Pancreas (tissue), 10 donors: ENCODE results near the gene ZNF860. TPM values are rescaled to one million over a fixed set of nuclear protein-coding genes. Genes with fewer than 3 reads are reported as not detected.

Source experiments
- ATAC-seq, 4 donors: fragments of 200-7000 bp; cut with Tn5 transposase; one replicate each; pipeline versions ENCODE4 v1.8.0 to v1.9.1; 2020; ENCODE audit warnings: mild to moderate bottlenecking in 4 of 4, moderate library complexity in 4 of 4
- DNase-seq, 6 donors: peaks; one replicate each; pipeline ENCODE4 v3.0.0-alpha.2; 2020
- FAIRE-seq: peaks from 2 replicates; lab custom pipeline; 2012; peaks lifted over from hg19 to GRCh38; lab: Jason Lieb, UNC
- H3K27ac ChIP-seq, 4 donors: fragments of 200-600 bp; sonication (generic); 1 replicate in 3 of 4; 2 replicates in 1 of 4; pipeline versions ENCODE4 v1.5.0 to v1.8.0; 2020
- H3K27me3 ChIP-seq, 4 donors: fragments of 200-600 bp; one replicate each; pipeline ENCODE4 v1.8.0; 2021
- H3K36me3 ChIP-seq, 3 donors: fragments of 200-600 bp; sonication (generic) in 1 of 3; one replicate each; pipeline versions ENCODE4 v1.5.0 to v1.8.0; 2020 to 2021
- H3K4me1 ChIP-seq, 3 donors: fragments of 200-600 bp; one replicate each; pipeline ENCODE4 v1.8.0; 2021
- H3K4me3 ChIP-seq, 4 donors: fragments of 200-600 bp; sonication (generic) in 2 of 4; one replicate each; pipeline versions ENCODE4 v1.5.0 to v1.8.0; 2020 to 2021
- H3K9me3 ChIP-seq, 4 donors: fragments of 200-600 bp; one replicate each; pipeline ENCODE4 v1.8.0; 2021
- WGBS, 2 donors: extraction: QIAGEN DNeasy Blood & Tissue Kit; methylation state at CpG; one replicate each; pipeline ENCODE4 v1.1.7; 2013; 5-methylcytosine and 5-hydroxymethylcytosine counted together
- intact Hi-C, 3 donors: fragments of 100-400 bp; cut with DNase I; formaldehyde crosslinking; loops; one replicate each; pipeline versions ENCODE4 v1.11.1 to v1.14.2; 2022
- polyA plus RNA-seq, 2 donors: library from polyadenylated mRNA; stranded (reverse); fragments of 200-250 nt; gene quantifications; one replicate each; pipeline ENCODE4 v1.2.3, GENCODE V29; 2013
- total RNA-seq, 6 donors: library from RNA; stranded (reverse); fragmentation: NEBNext Ultra II Directional in 4 of 6; extraction: Animal tissue kit (Norgen Biotek cat#: 25700) in 4 of 6; gene quantifications; one replicate each; pipeline versions ENCODE4 v1.2.1 to v1.2.4, GENCODE V29; 2021 to 2023
- TF ChIP-seq, protein P1 (sequence below), 4 donors: fragments of 200-600 bp; sonication (generic) in 3 of 4; IDR thresholded peaks; one replicate each; pipeline versions ENCODE4 v1.5.0 to v1.8.0; 2021; ENCODE audit warnings: antibody characterized with exemption in 4 of 4
- donor health status: healthy with polysubstance abuse.
- donor health status: DM: no; HTN: no; CAD: no; lungs with moderate emphysema.
- donor health status: DM: no; HTN: no; CAD: no.
- donor health status: control.
- donor health status: control.
- donor health status: Bipolar disorder and iron deficiency.
- donor health status: DM: yes; HTN: yes; CAD: no.
- donor health status: DM: no; HTN: no; CAD: no.
- donor health status: DM: no; HTN: no; CAD: no.
- donor health status: DM: yes; HTN: yes; CAD: no.

Gene ZNF860
- total and polyA plus RNA-seq, 8 donors = 0.08 to 0.76 (median 0.29) TPM; not detected in 1

DNA sequence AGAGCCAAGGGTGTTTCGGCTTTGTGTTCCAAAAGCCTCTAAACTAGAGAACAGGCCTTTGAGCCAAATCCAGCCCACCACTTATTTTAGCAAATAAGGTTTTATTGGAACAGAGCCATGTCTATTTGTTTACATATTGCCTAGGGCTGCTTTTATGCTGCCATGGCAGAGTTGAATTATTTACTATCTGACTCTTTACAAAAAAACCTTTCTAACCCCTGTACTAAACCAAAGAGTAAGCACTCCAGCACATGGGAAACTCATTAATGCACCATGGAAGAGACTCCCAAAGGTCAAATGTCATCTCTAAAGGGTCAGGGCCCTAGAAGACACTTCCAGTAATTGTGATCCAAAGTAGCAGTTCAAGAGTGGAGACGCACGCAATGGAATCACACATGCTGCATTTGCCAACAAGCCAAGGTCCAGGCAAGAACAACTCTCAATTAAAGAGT lies 22.8 kb upstream of the ZNF860 start:
- Histone ChIP-seq H3K4me1 (no peaks in the 10 kb centered on the region), H3K27me3 (no peaks in the 10 kb centered on the region), H3K4me3 (no peak overlapping the region), H3K36me3 (no peaks in the 10 kb centered on the region), H3K9me3 (no peaks in the 10 kb centered on the region), H3K27ac (no peak overlapping the region)
- DNase-seq (no peak), FAIRE-seq (no peak), ATAC-seq (no peak)
- TF ChIP-seq, protein P1, sequence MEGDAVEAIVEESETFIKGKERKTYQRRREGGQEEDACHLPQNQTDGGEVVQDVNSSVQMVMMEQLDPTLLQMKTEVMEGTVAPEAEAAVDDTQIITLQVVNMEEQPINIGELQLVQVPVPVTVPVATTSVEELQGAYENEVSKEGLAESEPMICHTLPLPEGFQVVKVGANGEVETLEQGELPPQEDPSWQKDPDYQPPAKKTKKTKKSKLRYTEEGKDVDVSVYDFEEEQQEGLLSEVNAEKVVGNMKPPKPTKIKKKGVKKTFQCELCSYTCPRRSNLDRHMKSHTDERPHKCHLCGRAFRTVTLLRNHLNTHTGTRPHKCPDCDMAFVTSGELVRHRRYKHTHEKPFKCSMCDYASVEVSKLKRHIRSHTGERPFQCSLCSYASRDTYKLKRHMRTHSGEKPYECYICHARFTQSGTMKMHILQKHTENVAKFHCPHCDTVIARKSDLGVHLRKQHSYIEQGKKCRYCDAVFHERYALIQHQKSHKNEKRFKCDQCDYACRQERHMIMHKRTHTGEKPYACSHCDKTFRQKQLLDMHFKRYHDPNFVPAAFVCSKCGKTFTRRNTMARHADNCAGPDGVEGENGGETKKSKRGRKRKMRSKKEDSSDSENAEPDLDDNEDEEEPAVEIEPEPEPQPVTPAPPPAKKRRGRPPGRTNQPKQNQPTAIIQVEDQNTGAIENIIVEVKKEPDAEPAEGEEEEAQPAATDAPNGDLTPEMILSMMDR (IDR thresholded peaks at IDR 0.05) = no peak
- intact Hi-C loops = no loop called here
- WGBS, 2 donors = 84% methylated on average over 3 of the region's 3 CpGs

DNA sequence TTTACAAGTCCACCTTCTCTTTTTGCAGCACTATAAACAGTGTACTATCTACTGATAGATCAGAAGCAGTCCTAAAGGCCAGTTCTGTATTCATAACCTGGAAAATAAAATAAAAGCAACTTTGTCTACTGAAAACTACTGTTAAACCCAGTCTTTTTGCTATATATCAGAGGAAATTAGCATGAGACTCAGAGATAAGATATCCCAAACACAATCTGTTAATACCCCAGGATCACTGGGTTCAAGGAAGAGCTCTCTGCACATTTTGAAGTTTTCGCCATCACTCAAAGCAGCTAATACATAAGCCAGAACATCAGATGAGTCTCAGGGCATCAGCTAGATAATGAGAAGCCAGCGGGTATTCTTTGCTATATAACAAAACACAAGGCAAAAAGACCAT lies 22.3 kb upstream of the ZNF860 start:
- H3K4me1 ChIP-seq = no peaks in the 10 kb centered on the region
- DNase-seq (no peak), FAIRE-seq (no peak), ATAC-seq (no peak)
- no peaks in the 10 kb centered on the region for H3K27me3 ChIP-seq
- H3K36me3 ChIP-seq = no peaks in the 10 kb centered on the region
- TF ChIP-seq, protein P1 (IDR thresholded peaks at IDR 0.05) = no peak
- WGBS, 2 donors = 91 to 94% methylated on average over 2 of the region's 2 CpGs
- no peaks in the 10 kb centered on the region for H3K9me3 ChIP-seq
- intact Hi-C loops = no loop called here
- no peak overlapping the region for H3K4me3 ChIP-seq
- no peak overlapping the region for H3K27ac ChIP-seq

DNA sequence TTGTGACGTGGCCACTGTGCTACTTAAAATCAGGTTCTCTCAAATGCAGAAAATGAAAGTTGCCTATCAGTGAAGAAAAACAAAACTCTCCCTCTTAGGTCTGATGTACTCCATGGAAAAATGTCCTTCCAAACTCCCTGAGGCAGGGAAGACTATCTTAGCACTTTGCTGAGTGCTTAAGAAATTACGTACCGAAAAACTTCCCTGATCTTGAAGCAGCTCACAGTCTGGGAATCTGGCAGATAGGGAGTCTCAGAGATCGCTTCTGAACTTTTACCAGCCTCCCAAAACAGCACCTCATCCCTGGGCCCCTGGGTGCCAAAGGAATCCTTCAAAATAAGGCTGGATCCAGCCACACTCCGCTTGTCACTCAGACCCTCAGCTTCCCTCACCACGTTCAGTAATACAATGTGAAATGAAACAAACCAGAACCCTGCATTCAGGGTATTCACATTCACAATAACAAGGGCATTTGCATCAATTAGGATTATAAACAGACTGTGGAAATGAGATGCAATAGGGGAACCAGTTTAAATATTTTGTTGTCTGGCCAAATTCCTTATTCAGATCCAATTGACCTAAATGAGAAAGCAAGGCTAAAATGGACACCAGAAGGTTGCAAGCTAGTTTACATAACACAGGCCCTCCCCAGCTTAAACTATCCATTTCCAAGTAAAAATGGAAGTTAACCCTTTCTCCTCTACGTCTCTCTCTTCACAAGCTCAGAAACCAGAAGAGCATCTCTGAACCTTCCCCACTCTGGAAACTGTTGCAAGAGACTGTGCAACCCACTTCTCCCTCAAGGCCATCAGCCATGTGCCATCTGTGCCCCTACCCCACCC lies 21.4 kb upstream of the ZNF860 start:
- intact Hi-C loops = no loop called here
- Histone ChIP-seq H3K27ac (no peak overlapping the region), H3K4me3 (no peak overlapping the region), H3K9me3 (no peaks in the 10 kb centered on the region), H3K27me3 (no peaks in the 10 kb centered on the region), H3K4me1 (no peaks in the 10 kb centered on the region), H3K36me3 (no peaks in the 10 kb centered on the region)
- WGBS, 2 donors = 76 to 80% methylated on average over 7 of the region's 7 CpGs
- no peak for ATAC-seq
- FAIRE-seq = no peak
- no peak for DNase-seq
- TF ChIP-seq, protein P1 (IDR thresholded peaks at IDR 0.05) = no peak

DNA sequence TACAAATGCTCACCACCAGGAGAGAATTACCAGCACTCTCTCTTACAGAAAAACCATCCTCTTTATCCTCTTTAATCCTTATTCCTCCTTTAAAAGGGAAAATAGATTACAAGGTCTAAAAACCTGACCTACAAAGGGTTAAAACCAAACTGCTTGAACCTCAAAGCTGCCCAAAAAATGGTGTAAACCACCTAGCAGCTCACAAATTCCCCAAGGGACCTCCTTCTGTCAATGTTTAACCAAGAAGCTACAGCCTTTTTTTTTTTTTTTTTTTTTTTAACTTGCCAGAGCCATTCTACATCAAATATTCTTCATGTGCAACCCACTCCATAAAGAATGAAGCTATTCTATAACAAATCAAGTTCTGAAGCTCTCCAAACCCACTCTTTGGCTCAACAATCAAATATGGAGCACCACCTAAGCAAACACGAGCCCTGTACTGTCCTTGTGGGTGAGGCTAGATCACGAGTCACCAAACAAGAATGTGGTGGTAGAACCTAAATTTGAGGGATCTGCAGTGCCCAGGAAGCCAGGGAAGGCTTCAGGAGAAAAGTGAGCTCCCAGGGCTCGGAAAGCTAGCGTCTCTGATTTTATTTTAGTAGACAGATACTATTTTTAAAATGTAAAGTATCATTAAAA lies 20.6 kb upstream of the ZNF860 start:
- Histone ChIP-seq H3K4me1 (no peaks in the 10 kb centered on the region), H3K9me3 (no peaks in the 10 kb centered on the region), H3K27ac (no peak overlapping the region), H3K27me3 (no peaks in the 10 kb centered on the region), H3K36me3 (no peaks in the 10 kb centered on the region), H3K4me3 (no peak overlapping the region)
- intact Hi-C loops = no loop called here
- ATAC-seq (peak in 2 of 4 donors; percentile 21 to 25), DNase-seq (no peak), FAIRE-seq (no peak)
- WGBS, 2 donors = 52 to 54% methylated on average over 4 of the region's 4 CpGs
- TF ChIP-seq, protein P1 (IDR thresholded peaks at IDR 0.05) = no peak
